H1 (cell line): Measurements from ENCODE around the gene SAFB. TPM values are rescaled to one million over a fixed set of nuclear protein-coding genes. Genes with fewer than 3 reads are reported as not detected.
A peak's percentile ranks its signal among the peaks of the same experiment; 100 is the strongest.

Source experiments
- ASH2L ChIP-seq: fragments of 200-600, 300-600 bp; sonication (generic); IDR thresholded peaks from one replicate; pipeline ENCODE4 v1.7.1; 2017; ENCODE audit warnings: low read length
- EZH2 ChIP-seq: fragments of 200-600 bp; sonication (generic); IDR thresholded peaks from 2 replicates; pipeline ENCODE4 v1.7.1; 2012; ENCODE audit warnings: low read depth, mild to moderate bottlenecking, moderate library complexity, low read length, inconsistent platforms; ENCODE audit not compliant: severe bottlenecking
- KDM5A ChIP-seq: fragments of 200-600 bp; IDR thresholded peaks from 2 replicates; pipeline ENCODE4 v1.7.1; 2012; ENCODE audit warnings: mild to moderate bottlenecking, low read length, inconsistent platforms, mixed read lengths
- MAFK ChIP-seq: IDR thresholded peaks from 2 replicates; pipeline ENCODE4 v1.6.1; 2012; ENCODE audit warnings: low read depth, mild to moderate bottlenecking, improper control_type of control experiment, low read length
- PHF8 ChIP-seq: fragments of 200-600 bp; sonication (generic); conservative IDR thresholded peaks from 2 replicates; pipeline ENCODE4 v1.7.1; 2012; ENCODE audit warnings: low read depth, mild to moderate bottlenecking, inconsistent platforms, low read length, moderate library complexity
- POLR2A ChIP-seq, 2 experiments: IDR thresholded peaks; 1 replicate in 1 of 2; 2 replicates in 1 of 2; pipeline ENCODE4 v1.6.1; 2011; ENCODE audit warnings: low read depth in 2 of 2, low read length in 2 of 2, mild to moderate bottlenecking in 2 of 2; ENCODE audit errors: control extremely low read depth in 1 of 2
- POLR2AphosphoS5 ChIP-seq: IDR thresholded peaks from 2 replicates; pipeline ENCODE4 v1.6.1; 2011; ENCODE audit warnings: low read depth, low read length
- SP1 ChIP-seq: IDR thresholded peaks from 2 replicates; pipeline ENCODE4 v1.6.1; 2011; ENCODE audit warnings: low read depth, low read length
- SP4 ChIP-seq: IDR thresholded peaks from 2 replicates; pipeline ENCODE4 v1.6.1; 2012; ENCODE audit warnings: low read length, inconsistent platforms
- TAF1 ChIP-seq: IDR thresholded peaks from 2 replicates; pipeline ENCODE4 v1.6.1; 2011; ENCODE audit warnings: mild to moderate bottlenecking, low read depth, low read length
- polyA plus RNA-seq, 7 experiments: library from polyadenylated mRNA; depleted of rRNA in 3 of 7; stranded (reverse) in 5 of 7; unstranded in 2 of 7; fragments of >200 nt in 5 of 7; fragments of 200-250 nt in 2 of 7; gene quantifications; 1 replicate in 5 of 7; 2 replicates in 1 of 7; 4 replicates in 1 of 7; pipeline versions ENCODE4 v1.2.1 to v1.2.3, GENCODE V29; 2011 to 2013; ENCODE audit warnings: missing spikeins in 2 of 7, mixed read lengths in 2 of 7
- total RNA-seq: library from RNA; stranded (reverse); fragmentation: NEBNext Ultra II Directional; extraction: Animal tissue kit (Norgen Biotek cat#: 25700); gene quantifications from 2 replicates; pipeline ENCODE4 v1.2.1, GENCODE V29; 2021
- TF ChIP-seq, protein P1 (sequence below): IDR thresholded peaks from 2 replicates; pipeline ENCODE4 v1.6.1; 2012; ENCODE audit warnings: inconsistent platforms

Gene SAFB
- total and polyA plus RNA-seq, 2 of the 8 experiments (the other 6 are each of a cell fraction or from before 2014, with no cell fraction given) = 27.0 to 110 TPM

DNA sequence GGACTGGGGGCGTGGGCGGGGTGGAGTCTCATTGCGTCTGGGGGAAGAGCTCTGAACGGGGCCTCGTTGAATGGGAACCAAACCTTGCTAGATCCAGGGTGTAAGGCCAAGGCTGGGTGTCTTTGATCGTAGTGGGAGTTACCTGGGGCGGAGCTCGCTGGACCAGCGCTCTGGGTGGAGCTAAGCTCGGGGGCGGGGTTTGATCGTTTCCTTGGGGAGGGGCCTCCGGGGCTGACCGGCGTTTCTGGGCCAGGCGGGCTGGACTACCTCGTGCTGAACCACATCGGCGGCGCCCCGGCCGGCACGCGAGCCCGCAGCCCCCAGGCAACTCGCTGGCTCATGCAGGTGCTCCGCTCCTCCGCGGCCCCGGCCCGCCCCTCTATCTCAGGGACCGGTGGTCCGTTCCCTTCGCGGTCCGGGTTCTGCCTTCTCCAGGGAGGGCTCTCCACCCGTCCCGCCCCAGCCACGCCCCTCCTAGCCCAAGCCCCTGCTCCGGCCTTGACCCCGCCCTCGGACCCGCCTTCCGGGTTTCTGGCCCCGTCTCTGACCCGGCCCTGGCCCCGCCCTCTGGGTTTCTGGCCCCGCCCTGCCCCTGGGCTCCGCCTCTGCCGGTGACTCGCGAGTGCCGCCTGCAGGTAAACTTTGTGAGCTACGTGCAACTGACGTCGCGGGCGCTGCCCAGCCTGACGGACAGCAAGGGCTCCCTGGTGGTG lies 63.9 kb downstream of the SAFB start (continued):
- TF ChIP-seq SP4 (peak; percentile 95), ASH2L (peak; percentile 25), KDM5A (no peak), EZH2 (no peak), POLR2A (IDR thresholded peaks at IDR 0.05; ENCODE audit: control extremely low read depth in 1 of 2, low read depth in 2 of 2, low read length in 2 of 2) (peak in 1 of 2 experiments; percentile 72; a peak in 1 of 3 replicates), SP1 (no peak; the same call in none of the 2 replicates), TAF1 (peak; percentile 38; the same call in 1 of the 2 replicates), POLR2AphosphoS5 (0 out of 2 replicates have a peak, but pooled peaks have one; percentile 9), PHF8 (peak; percentile 61; the same call in 1 of the 2 replicates), MAFK (no peak)
- TF ChIP-seq, protein P1, sequence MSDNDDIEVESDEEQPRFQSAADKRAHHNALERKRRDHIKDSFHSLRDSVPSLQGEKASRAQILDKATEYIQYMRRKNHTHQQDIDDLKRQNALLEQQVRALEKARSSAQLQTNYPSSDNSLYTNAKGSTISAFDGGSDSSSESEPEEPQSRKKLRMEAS = peak; percentile 61
- TF ChIP-seq, all 59 proteins: peak for 13
